ENCODE results near the gene FTO. TPM values are rescaled to one million over a fixed set of nuclear protein-coding genes. Genes with fewer than 3 reads are reported as not detected.

The FTO gene
- total and polyA plus RNA-seq, 2 of the 13 experiments (the other 11 are each of a cell fraction or from before 2014, with no cell fraction given) = 41.6 to 55.8 TPM

GRCh38 chr16:53792161-53792951, 88.4 kb downstream of the FTO start:
- no peak overlapping the region for H3K9ac ChIP-seq (ENCODE audit: insufficient read depth, low read depth, low read length)
- ChIA-PET POLR2A (no interaction called here), CTCF (ENCODE audit: low intra/inter-chr PET ratio, low total read pairs) (no interaction called here)
- no peaks in the 10 kb centered on the region for H4K20me1 ChIP-seq (ENCODE audit: insufficient read depth, low read length)
- H3K27ac ChIP-seq (ENCODE audit: extremely low read length, insufficient read depth, low read length) = no peak overlapping the region
- peaks cover 2% of the 10 kb centered on the region for H3K79me2 ChIP-seq (ENCODE audit: insufficient read depth, low read length)
- FAIRE-seq = no peak
- ATAC-seq = no peak
- TF ChIP-seq MAZ (IDR thresholded peaks at IDR 0.05; ENCODE audit: borderline replicate concordance, low read depth, low read length) (no peak), MAZ (CRISPR knock-in tag; IDR thresholded peaks at IDR 0.05; ENCODE audit: low read depth) (no peak), ZNF207 (IDR thresholded peaks at IDR 0.05; ENCODE audit: borderline replicate concordance) (no peak), MAF1 (CRISPR knock-in tag; IDR thresholded peaks at IDR 0.05; ENCODE audit: borderline replicate concordance) (no peak), ZNF281 (CRISPR knock-in tag; IDR thresholded peaks at IDR 0.05; ENCODE audit: borderline replicate concordance) (no peak), ZFP82 (CRISPR knock-in tag; IDR thresholded peaks at IDR 0.05; ENCODE audit: borderline replicate concordance) (no peak), AKAP8 (CRISPR knock-in tag; IDR thresholded peaks at IDR 0.05) (no peak), PPARG (CRISPR knock-in tag; conservative IDR thresholded peaks at IDR 0.05) (no peak), SALL2 (CRISPR knock-in tag; IDR thresholded peaks at IDR 0.05) (no peak), ZNF101 (CRISPR knock-in tag; IDR thresholded peaks at IDR 0.05; ENCODE audit: borderline replicate concordance, low read depth) (no peak), ZNF34 (CRISPR knock-in tag; IDR thresholded peaks at IDR 0.05; ENCODE audit: borderline replicate concordance) (no peak)
- H3K4me2 ChIP-seq (ENCODE audit: low read depth, low read length) = no peak overlapping the region
- in situ Hi-C loops (cut with HindIII; ENCODE audit: extremely low pct_ligation_motif_present, low pct_unique_long_range_greater_than_20kb) = no loop called here
- H3K4me3 ChIP-seq (replicated peaks in 1 of 3; ENCODE audit: insufficient read depth in 1 of 3, low read depth in 2 of 3, low read length in 3 of 3) = no peak overlapping the region
- H2AFZ ChIP-seq (ENCODE audit: low read length) = no peak overlapping the region
- no TSS peak for BruUV-seq (replicated peaks)
- intact Hi-C loops (cut with micrococcal nuclease; ENCODE audit: unreplicated experiment) = no loop called here
- 95% methylated on average over 6 of the region's 6 CpGs for WGBS (ENCODE audit: low lambda C conversion rate)
- no peak for DNase-seq (ENCODE audit: low spot score)
- no peaks in the 10 kb centered on the region for H3K36me3 ChIP-seq (replicated peaks in 1 of 2; ENCODE audit: control insufficient read depth in 1 of 2, insufficient read depth in 2 of 2, low read length in 2 of 2)
- H3K9me3 ChIP-seq (ENCODE audit: low read length) = no peaks in the 10 kb centered on the region
- H3K4me1 ChIP-seq (ENCODE audit: insufficient read depth, low read length) = no peaks in the 10 kb centered on the region
- no peaks in the 10 kb centered on the region for H3K27me3 ChIP-seq (ENCODE audit: control insufficient read depth in 1 of 2, insufficient read depth in 2 of 2, low read length in 2 of 2)
